K562 (cell line): ENCODE measurements around the gene OSCP1. TPM values are rescaled to one million over a fixed set of nuclear protein-coding genes. Genes with fewer than 3 reads are reported as not detected.

Experiments used
- ATAC-seq: fragments of 200-7000 bp; cut with Tn5 transposase; 3 replicates; pipeline ENCODE4 v1.9.1; 2020; ENCODE audit warnings: moderate library complexity
- BruUV-seq: library from RNA; stranded (reverse); fragments of 400-500 nt; replicated peaks from 2 replicates; lab custom pipeline; 2021; lab: Mats Ljungman, UMichigan
- CTCF ChIA-PET: fragments of 300-600 bp; formaldehyde crosslinking; extraction: SDS; loops from one replicate; lab custom pipeline; 2021; ENCODE audit warnings: low intra/inter-chr PET ratio; lab: Yijun Ruan, JAX
- POLR2A ChIA-PET: fragments of 300-600, 350-650 bp; sonication (Branson Sonifier 250); formaldehyde crosslinking; extraction: SDS; loops from one replicate; lab custom pipeline; 2021; ENCODE audit warnings: antibody characterized with exemption, inconsistent platforms; lab: Yijun Ruan, JAX
- DNase-seq, 4 experiments: peaks; one replicate each; pipeline versions ENCODE4 v3.0.0 to v3.0.0-alpha.2; 2011 to 2018; ENCODE audit warnings: low spot score in 3 of 4, mixed read lengths in 3 of 4; ENCODE audit errors: extremely low read depth in 1 of 4
- FAIRE-seq: peaks from 2 replicates; lab custom pipeline; 2011; peaks lifted over from hg19 to GRCh38; lab: Jason Lieb, UNC
- H2AFZ ChIP-seq: 2 replicates; pipeline ENCODE4 v1.6.0; 2011; ENCODE audit warnings: low read depth, low read length, control low read depth, inconsistent platforms
- H3K27ac ChIP-seq: fragments of 200-600 bp; 3 replicates; pipeline ENCODE4 v1.8.0; 2011; ENCODE audit warnings: low read depth, mild to moderate bottlenecking, control low read depth, inconsistent platforms, low read length, moderate library complexity, mixed read lengths; ENCODE audit errors: extremely low read depth
- H3K27me3 ChIP-seq, 2 experiments: fragments of 300-600 bp in 1 of 2; 2 replicates in 1 of 2; 3 replicates in 1 of 2; pipeline versions ENCODE4 v1.6.0 to v1.8.0; 2011; ENCODE audit warnings: inconsistent platforms in 2 of 2, low read length in 2 of 2, mild to moderate bottlenecking in 1 of 2, mixed read lengths in 1 of 2, moderate library complexity in 1 of 2; ENCODE audit not compliant: control insufficient read depth in 2 of 2, insufficient read depth in 2 of 2
- H3K36me3 ChIP-seq: fragments of 300-600 bp; 3 replicates; pipeline ENCODE4 v1.8.0; 2011; ENCODE audit warnings: mild to moderate bottlenecking, low read length, inconsistent platforms; ENCODE audit not compliant: control insufficient read depth, insufficient read depth
- H3K4me1 ChIP-seq, 2 experiments: fragments of 200-600 bp in 1 of 2; replicated peaks in 1 of 2; 2 replicates in 1 of 2; 3 replicates in 1 of 2; pipeline versions ENCODE4 v1.5.1 to v1.8.0; 2011; ENCODE audit warnings: inconsistent platforms in 2 of 2, low read length in 2 of 2, mild to moderate bottlenecking in 1 of 2, mixed read lengths in 1 of 2, moderate library complexity in 1 of 2; ENCODE audit not compliant: control insufficient read depth in 2 of 2, insufficient read depth in 2 of 2
- H3K4me2 ChIP-seq: 2 replicates; pipeline ENCODE4 v1.6.1; 2011; ENCODE audit warnings: low read length, control low read depth, inconsistent platforms, mixed read lengths; ENCODE audit not compliant: insufficient read depth
- H3K4me3 ChIP-seq: fragments of 200-600 bp; sonication (generic), shearing (Covaris generic); 2 replicates; pipeline ENCODE4 v1.5.1; 2016; ENCODE audit warnings: control low read depth, inconsistent platforms
- H3K79me2 ChIP-seq: fragments of 200-600 bp; 3 replicates; pipeline ENCODE4 v1.8.0; 2011; ENCODE audit warnings: low read length, inconsistent platforms; ENCODE audit not compliant: control insufficient read depth, insufficient read depth
- H3K9ac ChIP-seq, 2 experiments: 2 replicates each; pipeline versions ENCODE4 v1.6.0 to v1.6.1; 2011; ENCODE audit warnings: low read depth in 2 of 2, low read length in 2 of 2, control low read depth in 1 of 2, inconsistent platforms in 1 of 2, mild to moderate bottlenecking in 1 of 2, mixed read lengths in 1 of 2; ENCODE audit not compliant: insufficient read depth in 1 of 2
- H3K9me1 ChIP-seq: one replicate; pipeline ENCODE4 v1.6.0; 2011; ENCODE audit warnings: inconsistent platforms, mild to moderate bottlenecking, low read length, moderate library complexity; ENCODE audit not compliant: control insufficient read depth, insufficient read depth
- H3K9me3 ChIP-seq: replicated peaks from 2 replicates; pipeline ENCODE4 v1.5.1; 2011; ENCODE audit warnings: low read depth, low read length, inconsistent platforms; ENCODE audit not compliant: control insufficient read depth, insufficient read depth
- H4K20me1 ChIP-seq: replicated peaks from 2 replicates; pipeline ENCODE4 v1.6.1; 2011; ENCODE audit warnings: low read length, inconsistent platforms, mixed read lengths; ENCODE audit not compliant: control insufficient read depth, insufficient read depth
- CTBP1 ChIP-seq: fragments of 450-650 bp; IDR thresholded peaks from 2 replicates; pipeline ENCODE4 v1.6.1; 2016; ENCODE audit warnings: borderline replicate concordance
- GTF2E2 ChIP-seq: fragments of 200-800 bp; sonication (Bioruptor generic); IDR thresholded peaks from 2 replicates; pipeline ENCODE4 v1.6.1; 2016; ENCODE audit warnings: missing genetic modification characterization, missing compliant biosample characterization
- SMAD2 ChIP-seq: fragments of 150-350 bp; IDR thresholded peaks from 2 replicates; pipeline ENCODE4 v1.6.1; 2014; ENCODE audit warnings: low read depth, mild to moderate bottlenecking, low read length
- ZFX ChIP-seq: sonication (generic); formaldehyde crosslinking; IDR thresholded peaks from 2 replicates; pipeline ENCODE4 v1.8.0; 2022; ENCODE audit warnings: mild to moderate bottlenecking, missing genetic modification reagents, moderate library complexity
- ZKSCAN1 ChIP-seq: fragments of 150-350 bp; IDR thresholded peaks from 2 replicates; pipeline ENCODE4 v1.6.1; 2016; ENCODE audit warnings: low read depth, low read length
- WGBS: fragments of 100-300 bp; shearing (Covaris generic); methylation state at CpG from one replicate; pipeline ENCODE4 v1.1.6; 2016; ENCODE audit warnings: low coverage, mixed read lengths; ENCODE audit not compliant: insufficient coverage; ENCODE audit errors: missing lambda C conversion rate; 5-methylcytosine and 5-hydroxymethylcytosine counted together
- in situ Hi-C: fragments of 300-500 bp; cut with MboI; formaldehyde crosslinking; loops from 4 replicates; pipeline ENCODE4 v1.15.0; 2018; ENCODE audit warnings: inconsistent platforms, mixed read lengths
- intact Hi-C: fragments of 100-400 bp; cut with micrococcal nuclease; formaldehyde crosslinking; loops from 2 replicates; pipeline ENCODE4 v1.14.2; 2022
- polyA plus RNA-seq, 8 experiments: library from polyadenylated mRNA; depleted of rRNA in 4 of 8; stranded (reverse) in 5 of 8; unstranded in 3 of 8; fragments of >200 nt; fragmentation: Nextera tagmentation in 2 of 8; fragmentation: Illumina TruSeq in 1 of 8; extraction: Ambion mirVana in 2 of 8; extraction: Trizol in 1 of 8; gene quantifications; 2 replicates each; pipeline versions ENCODE4 v1.2.1 to v1.2.3, GENCODE V29; 2011 to 2014; ENCODE audit warnings: inconsistent platforms in 1 of 8, missing spikeins in 1 of 8
- total RNA-seq, 7 experiments: library from RNA; depleted of rRNA in 6 of 7; stranded (reverse); fragments of >200 nt in 6 of 7; fragmentation: Illumina TruSeq in 2 of 7; extraction: Trizol in 2 of 7; gene quantifications; 2 replicates each; pipeline versions ENCODE4 v1.2.1 to v1.2.3, GENCODE V29; 2011 to 2021; ENCODE audit warnings: low replicate concordance in 1 of 7

Gene OSCP1
- total and polyA plus RNA-seq, 9 of the 15 experiments (the other 6 are each of a cell fraction or from before 2014, with no cell fraction given), result 0.15 to 0.40 (median 0.33) TPM; not detected in 5

DNA sequence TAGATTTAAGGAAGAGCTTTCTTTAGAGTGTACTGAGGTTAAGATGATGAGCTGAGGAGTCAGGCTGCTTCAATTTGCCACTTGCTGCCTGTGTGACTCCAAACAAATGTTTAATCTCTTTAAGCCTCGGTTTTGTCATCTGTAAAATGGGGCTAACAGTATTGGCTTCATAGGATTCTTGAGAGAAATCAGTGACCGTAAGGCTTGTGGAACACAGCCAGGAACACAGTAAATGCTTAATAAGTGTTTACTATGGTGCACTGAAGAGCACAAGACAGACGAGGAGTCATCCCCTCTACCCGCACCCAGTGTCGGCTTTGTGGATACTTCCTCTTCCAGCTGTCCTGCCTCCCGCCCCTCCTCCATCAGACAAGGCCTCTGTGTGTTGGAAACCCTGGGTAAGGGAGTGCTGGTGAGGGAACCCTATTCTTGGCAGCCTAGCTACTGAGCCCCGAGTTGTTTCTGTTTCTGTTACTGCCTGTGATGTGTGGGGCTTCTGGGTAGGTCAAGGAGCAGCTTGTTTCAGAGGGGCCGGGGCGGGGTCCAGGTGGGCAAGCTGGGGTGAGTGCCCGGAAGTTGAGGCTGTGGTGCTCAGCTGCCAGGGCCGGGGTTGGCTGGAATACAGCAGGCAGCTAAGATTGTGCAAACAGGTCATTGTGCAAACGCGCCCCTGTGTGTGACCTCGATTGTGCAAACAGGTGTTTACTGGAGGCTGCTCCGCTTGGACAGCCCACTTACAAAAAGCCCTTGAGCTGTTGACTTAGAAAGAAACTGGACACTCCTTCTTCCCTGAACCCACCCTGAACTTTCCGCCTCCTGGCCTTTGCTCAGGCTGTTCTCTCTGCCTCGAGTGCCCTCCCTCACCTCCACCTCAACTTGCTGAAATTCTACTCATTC lies 36.4 kb upstream of the OSCP1 start (continued):
- TF ChIP-seq GTF2E2 (no peak), SMAD2 (no peak), ZFX (peak; percentile 48; the same call in 1 of the 2 replicates)

DNA sequence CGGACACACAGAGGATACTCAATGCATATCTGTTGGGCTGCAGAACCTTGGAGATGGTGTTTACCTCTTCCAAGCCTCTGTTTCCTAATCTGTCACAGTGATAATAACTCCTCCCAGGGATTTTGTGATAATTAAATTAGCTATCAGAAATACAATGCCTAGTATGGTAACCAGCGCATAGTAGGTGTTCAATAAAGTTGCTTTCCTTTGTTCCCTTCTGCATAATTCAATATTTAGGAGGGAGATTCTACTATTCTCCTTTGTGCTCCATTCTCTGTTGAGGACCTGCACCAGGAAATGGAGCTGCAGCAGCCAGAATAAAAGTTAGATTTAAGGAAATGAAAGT lies 35.8 kb upstream of the OSCP1 start:
- H3K36me3 ChIP-seq, result no peaks in the 10 kb centered on the region
- peaks cover 36 to 37% of the 10 kb centered on the region in 2 experiments for H3K4me1 ChIP-seq
- ChIA-PET CTCF (no interaction called here), POLR2A (interaction anchor here (0.6 to 2.2 kb wide), 3 partner anchors 11 to 625 kb away, joined by 3 to 8 read pairs (median 4); no protein-coding TSS in a partner anchor)
- H3K9me1 ChIP-seq, result no peaks in the 10 kb centered on the region
- no peak overlapping the region for H3K27ac ChIP-seq
- H3K79me2 ChIP-seq, result no peaks in the 10 kb centered on the region
- no peaks in the 10 kb centered on the region for H3K27me3 ChIP-seq
- H3K9ac ChIP-seq, result no peak overlapping the region
- no TSS peak for BruUV-seq
- H3K4me2 ChIP-seq, result no peak overlapping the region
- 96% methylated on average over 2 of the region's 2 CpGs for WGBS
- in situ Hi-C loops (no loop called here), intact Hi-C loops (no loop called here)
- no peaks in the 10 kb centered on the region for H4K20me1 ChIP-seq
- TF ChIP-seq CTBP1 (no peak), ZKSCAN1 (peak; percentile 91)
- TF ChIP-seq, all 486 proteins: peak for 1
- H3K9me3 ChIP-seq, result no peaks in the 10 kb centered on the region
- no peak overlapping the region for H3K4me3 ChIP-seq
- DNase-seq (no peak), FAIRE-seq (no peak), ATAC-seq (no peak)
- no peak overlapping the region for H2AFZ ChIP-seq
